T-helper 2 cell (primary cell): ENCODE measurements around the gene UGT2B7.
"Not testable (repeated sequence)": the region's sequence is repeated elsewhere in the genome, so short reads cannot be mapped to it uniquely, and the experiment has no call there.

Experiments used
- DNase-seq, 5 experiments: peaks; one replicate each; pipeline versions ENCODE4 v3.0.0 to v3.0.0-alpha.2; 2012 to 2022

The UGT2B7 gene

GRCh38 chr4:69089388-69089787 lies 6.9 kb upstream of the UGT2B7 start:
- DNase-seq: no peak

DNA sequence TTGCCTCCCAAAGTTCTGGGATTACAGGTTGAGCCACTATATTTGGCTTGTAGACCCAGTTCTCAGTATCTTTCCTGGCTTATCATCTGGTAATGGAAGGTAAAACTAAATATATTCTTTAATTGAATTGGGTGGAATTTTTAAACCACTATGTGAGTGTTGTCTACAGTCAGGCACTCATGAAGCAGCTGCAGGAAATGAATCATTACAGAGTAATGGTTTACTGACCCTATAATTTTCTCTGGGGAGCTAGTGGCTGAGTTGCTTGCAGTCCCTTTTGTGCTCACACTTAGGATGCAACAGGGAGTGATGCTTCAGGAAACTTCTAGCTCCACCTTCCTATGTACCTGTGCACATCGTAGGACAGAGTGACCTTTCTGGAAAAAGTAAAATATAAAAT lies 4.1 kb upstream of the UGT2B7 start:
- no peak for DNase-seq

DNA sequence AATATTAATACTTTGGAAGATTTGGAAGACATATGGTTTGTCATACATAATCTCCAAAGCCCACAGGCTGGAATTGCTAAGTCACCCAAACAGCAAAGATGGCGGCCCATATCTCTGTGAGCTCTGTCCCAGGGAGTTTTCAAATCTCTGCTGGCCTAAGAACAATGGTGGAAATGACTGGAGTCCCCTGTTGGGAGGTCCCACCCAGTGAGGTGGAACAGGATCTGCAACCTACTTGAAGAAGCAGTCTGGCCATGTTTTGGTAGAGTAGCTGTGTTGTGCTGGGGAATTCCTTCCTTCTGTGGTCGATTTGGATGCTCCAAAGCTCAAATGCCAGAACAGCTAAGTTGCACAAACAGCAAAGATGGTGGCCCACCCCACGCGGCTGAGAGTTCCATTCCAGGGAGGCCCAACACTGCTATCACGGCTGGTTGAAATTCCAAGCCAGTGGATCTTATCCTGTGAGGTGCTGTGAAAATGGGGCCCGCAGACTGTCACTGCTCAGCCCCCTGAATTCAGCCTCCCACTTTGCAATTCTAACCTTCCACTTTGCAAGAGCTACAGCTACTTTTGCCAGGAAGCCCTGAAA lies 3.2 kb upstream of the UGT2B7 start:
- DNase-seq: no peak

- DNase-seq: no peak
These were observed 2.6 kb upstream of the UGT2B7 start for GRCh38 chr4:69093681-69094080.

DNA sequence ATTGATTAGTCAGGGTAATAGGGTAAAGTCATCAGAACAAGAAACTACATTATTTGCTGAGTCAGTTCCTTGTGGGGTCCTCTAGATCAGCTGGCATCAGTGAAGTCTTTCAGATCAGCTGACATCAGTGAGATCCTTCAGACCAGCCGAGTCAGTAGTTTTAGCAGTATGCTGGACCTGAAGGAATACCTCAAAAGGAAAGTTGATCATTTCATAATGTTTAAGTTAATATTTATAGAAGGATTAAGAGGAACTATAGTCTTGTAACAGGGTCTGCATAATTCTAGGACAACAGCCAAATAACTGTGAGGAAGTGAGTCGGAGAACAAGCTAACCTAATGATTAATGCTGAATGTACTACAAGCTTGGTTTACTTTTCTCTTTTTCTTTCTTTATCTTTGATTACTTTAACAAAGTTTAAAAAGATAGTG lies 958 bp upstream of the UGT2B7 start:
- no peak for DNase-seq

DNA sequence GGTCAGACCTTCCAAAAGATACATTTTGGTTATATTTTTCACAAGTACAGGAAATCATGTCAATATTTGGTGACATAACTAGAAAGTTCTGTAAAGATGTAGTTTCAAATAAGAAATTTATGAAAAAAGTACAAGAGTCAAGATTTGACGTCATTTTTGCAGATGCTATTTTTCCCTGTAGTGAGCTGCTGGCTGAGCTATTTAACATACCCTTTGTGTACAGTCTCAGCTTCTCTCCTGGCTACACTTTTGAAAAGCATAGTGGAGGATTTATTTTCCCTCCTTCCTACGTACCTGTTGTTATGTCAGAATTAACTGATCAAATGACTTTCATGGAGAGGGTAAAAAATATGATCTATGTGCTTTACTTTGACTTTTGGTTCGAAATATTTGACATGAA lies 536 bp downstream of the UGT2B7 start:
- no peak for DNase-seq

- DNase-seq: no peak
These were observed 2.2 kb downstream of the UGT2B7 start for GRCh38 chr4:69098470-69098869.

- no peak for DNase-seq
These were observed 3.6 kb downstream of the UGT2B7 start for GRCh38 chr4:69099910-69100309.

DNA sequence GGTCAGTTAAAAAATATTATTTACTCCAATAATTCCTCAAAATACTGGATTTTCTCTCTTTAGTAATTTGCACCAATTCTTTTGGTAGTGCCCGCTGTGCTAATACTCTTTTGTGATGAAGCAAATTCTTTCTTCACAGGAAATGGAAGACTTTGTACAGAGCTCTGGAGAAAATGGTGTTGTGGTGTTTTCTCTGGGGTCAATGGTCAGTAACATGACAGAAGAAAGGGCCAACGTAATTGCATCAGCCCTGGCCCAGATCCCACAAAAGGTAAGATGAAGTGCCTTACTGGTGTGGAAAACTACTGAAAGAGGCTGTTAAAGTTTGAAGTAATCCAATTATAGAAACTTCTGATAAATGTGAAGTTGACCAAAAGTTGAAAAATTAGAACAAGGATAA lies 6.4 kb downstream of the UGT2B7 start:
- DNase-seq: not testable (repeated sequence)

- no peak for DNase-seq
These were observed 8.5 kb downstream of the UGT2B7 start for GRCh38 chr4:69104719-69105275.

DNA sequence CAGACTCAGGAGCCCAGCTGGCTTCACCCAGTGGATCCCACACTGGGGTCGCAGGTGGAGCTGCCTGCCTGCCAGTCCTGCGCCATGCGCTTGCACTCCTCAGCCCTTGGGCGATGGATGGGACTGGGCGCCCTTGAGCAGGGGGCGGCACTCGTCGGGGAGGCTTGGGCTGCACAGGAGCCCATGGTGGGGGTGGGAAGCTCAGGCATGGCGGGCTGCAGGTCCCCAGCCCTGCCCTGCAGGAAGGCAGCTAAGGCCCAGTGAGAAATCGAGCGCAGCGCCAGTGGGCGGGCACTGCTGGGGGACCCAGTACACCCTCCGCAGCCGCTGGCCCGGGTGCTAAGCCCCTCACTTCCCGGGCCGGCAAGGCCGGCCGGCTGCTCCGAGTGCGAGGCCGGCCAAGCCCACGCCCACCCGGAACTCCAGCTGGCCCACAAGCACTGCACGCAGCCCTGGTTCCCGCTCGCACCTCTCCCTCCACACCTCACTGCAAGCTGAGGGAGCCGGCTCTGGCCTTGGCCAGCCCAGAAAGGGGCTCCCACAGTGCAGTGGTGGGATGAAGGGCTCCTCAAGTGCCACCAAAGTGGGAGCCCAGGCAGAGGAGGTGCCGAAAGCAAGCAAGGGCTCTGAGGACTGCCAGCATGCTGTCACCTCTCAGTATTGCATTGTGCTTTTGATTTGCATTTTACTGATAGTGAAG lies 19.0 kb downstream of the UGT2B7 start:
- DNase-seq: not testable (repeated sequence)

DNA sequence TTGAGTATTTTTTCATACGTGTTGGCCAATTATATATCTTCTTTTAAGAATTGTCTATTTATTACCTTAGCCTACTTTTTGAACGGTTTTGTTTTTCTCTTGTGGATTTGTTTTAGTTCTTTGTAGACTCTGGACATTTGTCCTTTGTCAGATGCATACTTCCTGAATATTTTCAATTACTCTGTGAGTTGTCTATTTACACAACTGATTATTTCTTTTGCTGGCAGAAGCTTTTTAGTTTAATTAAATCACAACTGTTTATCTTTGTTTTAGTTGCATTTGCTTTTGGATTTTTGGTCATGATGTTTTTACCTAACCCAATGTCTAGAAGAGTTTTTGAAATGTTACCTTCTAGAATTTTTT lies 19.6 kb downstream of the UGT2B7 start:
- DNase-seq: no peak

DNA sequence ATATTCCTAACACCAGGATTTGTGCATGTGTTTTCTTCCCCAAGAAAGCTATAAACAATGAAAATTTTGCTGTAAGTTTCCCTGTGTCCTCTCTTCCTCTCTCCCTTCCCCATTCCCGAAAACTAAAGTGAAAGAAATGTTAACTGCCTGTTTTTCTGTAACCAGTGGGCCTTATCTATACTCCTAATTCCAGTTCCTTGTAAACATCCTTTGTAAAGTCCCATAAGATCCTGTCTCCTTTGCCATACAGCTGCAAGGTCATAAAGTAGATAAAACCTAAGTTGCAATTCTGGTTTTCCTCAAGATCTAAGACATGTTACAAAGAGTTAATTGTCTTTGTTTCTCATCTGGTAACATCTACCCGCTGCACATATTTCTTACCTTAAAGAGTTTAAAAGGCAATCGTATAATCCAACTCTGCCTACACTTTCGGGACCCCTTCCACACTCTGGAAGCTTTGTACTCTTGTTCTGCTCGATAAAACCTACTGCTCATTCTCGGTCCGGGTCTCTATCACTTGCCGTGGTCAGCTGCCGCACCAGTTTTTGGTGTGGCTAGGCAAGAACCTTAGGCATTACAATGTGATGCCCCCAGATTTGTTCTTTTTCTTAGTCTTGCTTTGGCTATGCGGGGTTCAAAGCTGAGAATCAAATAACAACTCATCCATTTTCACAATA lies 20.5 kb downstream of the UGT2B7 start:
- DNase-seq: no peak

DNA sequence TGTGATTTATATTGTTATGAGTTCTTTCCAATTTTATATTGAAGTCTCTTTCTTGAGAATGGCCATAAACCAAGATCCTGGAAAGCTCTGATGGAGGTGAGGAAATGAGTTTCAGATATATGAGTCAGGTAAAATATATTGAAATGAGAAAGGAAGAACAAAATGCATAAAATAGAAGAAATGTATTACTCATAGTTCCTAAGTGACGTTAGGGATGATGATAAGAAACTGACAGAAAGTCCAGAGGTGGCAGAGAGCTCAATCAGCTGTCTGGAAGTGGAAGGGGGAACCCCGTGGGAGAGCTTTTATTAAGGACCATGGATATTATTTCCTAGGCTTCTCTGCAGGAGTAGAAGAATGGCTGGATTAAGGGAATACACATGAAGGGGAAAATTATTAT lies 24.6 kb downstream of the UGT2B7 start:
- DNase-seq: no peak

DNA sequence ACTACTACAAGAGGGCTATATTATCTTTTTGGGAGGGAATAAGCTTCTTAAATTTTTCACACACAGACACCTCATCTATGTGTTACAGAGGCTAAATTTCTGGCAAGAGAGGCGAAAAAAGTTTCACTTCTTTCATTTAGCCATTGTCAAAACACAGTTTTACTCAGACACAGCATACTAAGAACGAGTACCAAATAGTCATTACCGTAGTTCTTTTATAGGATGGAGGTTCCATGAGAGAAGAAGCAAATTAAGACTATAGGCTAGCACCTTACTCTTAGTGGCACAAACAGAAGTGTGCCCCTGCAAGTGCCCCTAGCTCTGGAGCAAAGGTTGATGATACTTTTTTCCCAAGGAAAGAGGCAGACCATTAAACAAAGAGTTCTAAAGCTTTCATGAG lies 26.2 kb downstream of the UGT2B7 start:
- no peak for DNase-seq

DNA sequence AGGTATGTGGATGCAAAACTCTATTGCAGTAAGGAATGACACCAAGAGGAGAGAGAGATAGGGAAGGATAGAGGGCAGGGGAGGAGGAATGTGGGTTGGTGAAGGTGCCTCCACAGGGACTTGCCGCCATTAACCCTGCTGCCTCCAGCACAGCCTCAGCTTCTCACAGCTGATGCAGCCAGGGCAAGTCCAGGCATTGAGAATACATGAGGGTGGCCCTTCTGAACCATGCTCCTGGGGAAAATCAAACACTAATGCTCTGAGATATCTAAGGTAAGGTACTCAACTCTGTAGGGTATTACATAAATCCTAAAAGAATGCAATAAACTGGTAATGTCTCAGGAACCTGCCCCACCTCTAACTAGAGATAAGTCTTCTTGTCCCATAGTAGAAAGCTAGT lies 28.7 kb downstream of the UGT2B7 start:
- DNase-seq: no peak

- DNase-seq: no peak
These were observed 29.8 kb downstream of the UGT2B7 start for GRCh38 chr4:69126024-69126423.

DNA sequence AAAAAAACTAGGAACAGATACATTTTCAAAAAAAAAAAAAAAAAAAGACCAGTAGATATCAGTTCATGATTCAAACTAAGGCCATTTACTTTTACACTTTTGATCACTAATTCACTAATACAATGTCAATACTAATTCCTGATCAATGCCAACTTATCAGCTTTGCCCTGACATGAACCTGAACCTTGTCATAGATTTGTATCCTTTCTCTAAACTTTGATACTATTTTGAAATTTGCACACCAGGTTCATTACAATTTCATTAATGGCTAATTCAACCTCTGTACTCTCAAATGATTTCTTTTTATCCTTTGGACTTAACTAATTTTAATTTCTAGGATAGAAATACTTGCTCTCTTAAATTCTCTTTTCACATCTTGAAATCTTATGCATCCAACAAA lies 37.7 kb downstream of the UGT2B7 start:
- no peak for DNase-seq

DNA sequence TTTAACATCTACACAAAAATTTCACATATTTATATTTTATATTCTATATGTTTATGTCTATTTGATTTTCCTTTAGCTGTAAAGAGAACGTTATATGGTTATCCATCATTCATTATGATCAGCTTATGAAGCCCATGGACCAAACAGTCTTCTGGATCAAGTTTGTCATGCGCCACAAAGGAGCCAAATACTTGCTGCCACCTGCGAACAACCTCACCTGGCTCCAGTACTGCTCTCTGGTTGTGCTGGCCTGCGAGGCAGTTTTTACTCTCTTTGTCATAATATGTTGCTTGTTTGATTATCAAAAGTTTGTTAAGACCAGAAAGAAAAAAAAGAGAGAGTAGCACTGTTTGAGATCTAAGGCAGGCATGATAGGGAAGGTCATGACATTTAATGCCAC lies 38.2 kb downstream of the UGT2B7 start:
- DNase-seq: no peak

- no peak for DNase-seq
These were observed 45.0 kb downstream of the UGT2B7 start for GRCh38 chr4:69141320-69141719.

DNA sequence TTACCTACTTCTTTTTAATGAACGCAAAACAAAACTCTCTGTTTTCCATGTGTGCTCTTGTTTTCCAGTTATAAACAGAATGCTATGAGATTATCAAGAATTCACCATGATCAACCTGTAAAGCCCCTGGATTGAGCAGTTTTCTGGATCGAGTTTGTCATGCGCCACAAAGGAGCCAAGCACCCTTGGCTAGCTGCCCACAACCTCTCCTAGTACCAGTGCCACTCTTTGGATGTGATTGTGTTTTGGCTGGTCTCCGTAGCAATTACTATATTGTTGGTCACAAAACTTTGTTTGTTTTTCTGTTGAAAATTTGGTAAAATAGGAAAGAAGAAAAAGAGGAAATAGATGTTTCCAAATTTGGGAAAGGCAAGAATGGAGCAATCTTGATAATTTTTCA lies 51.1 kb downstream of the UGT2B7 start:
- no peak for DNase-seq

DNA sequence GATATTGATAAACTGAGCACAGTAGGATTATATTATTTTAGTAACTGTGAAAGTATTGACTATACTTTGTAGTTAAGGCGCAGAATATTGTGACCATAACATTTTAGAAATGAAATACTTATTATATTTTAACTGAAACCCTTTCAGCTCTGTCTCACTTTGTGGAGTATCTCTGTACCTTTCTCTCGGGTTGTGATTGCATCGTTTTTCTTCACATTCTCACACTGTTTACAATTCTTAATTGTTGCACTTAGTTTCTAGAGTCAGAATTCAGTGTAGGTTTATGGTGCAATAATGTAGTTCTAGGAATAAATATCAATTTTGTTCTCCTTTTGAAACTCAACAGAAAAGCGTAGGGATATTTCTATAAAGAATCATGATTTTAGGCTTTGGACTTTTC lies 57.7 kb downstream of the UGT2B7 start:
- no peak for DNase-seq

GRCh38 chr4:69156913-69157312 lies 60.6 kb downstream of the UGT2B7 start:
- no peak for DNase-seq
